ENCODE measurements around the gene PLXDC1. TPM values are rescaled to one million over a fixed set of nuclear protein-coding genes. Genes with fewer than 3 reads are reported as not detected.

Gene PLXDC1
- total and polyA plus RNA-seq, 2 of the 13 experiments (the other 11 are each of a cell fraction or from before 2014, with no cell fraction given): not detected

- H3K9me3 ChIP-seq (ENCODE audit: low read length): no peaks in the 10 kb centered on the region
- no peaks in the 10 kb centered on the region for H4K20me1 ChIP-seq (ENCODE audit: insufficient read depth, low read length)
- no peak overlapping the region for H3K4me2 ChIP-seq (ENCODE audit: low read depth, low read length)
- FAIRE-seq: no peak
- WGBS (ENCODE audit: low lambda C conversion rate): 15% methylated on average over 7 of the region's 7 CpGs
- peaks cover 1 to 29% of the 10 kb centered on the region in 2 experiments; a peak in 4 of 5 replicates for H3K27me3 ChIP-seq (ENCODE audit: control insufficient read depth in 1 of 2, insufficient read depth in 2 of 2, low read length in 2 of 2)
- BruUV-seq (replicated peaks): no TSS peak
- intact Hi-C loops (cut with micrococcal nuclease; ENCODE audit: unreplicated experiment) (no loop called here), in situ Hi-C loops (cut with HindIII; ENCODE audit: extremely low pct_ligation_motif_present, low pct_unique_long_range_greater_than_20kb) (no loop called here)
- no peak for TF ChIP-seq SRY (CRISPR knock-in tag; IDR thresholded peaks at IDR 0.05)
- TF ChIP-seq MAFF (IDR thresholded peaks at IDR 0.05; ENCODE audit: low read depth, low read length): peak; percentile 96
- TF ChIP-seq MAFG (CRISPR knock-in tag; IDR thresholded peaks at IDR 0.05): peak; percentile 82
- TF ChIP-seq MAFK (conservative IDR thresholded peaks at IDR 0.05 in 1 of 2, IDR thresholded peaks at IDR 0.05 in 1 of 2; ENCODE audit: low read length in 2 of 2): peak; percentile 96
- H3K27ac ChIP-seq (ENCODE audit: extremely low read length, insufficient read depth, low read length): no peak overlapping the region
- no peak overlapping the region for H3K9ac ChIP-seq (ENCODE audit: insufficient read depth, low read depth, low read length)
- H3K36me3 ChIP-seq (replicated peaks in 1 of 2; ENCODE audit: control insufficient read depth in 1 of 2, insufficient read depth in 2 of 2, low read length in 2 of 2): no peaks in the 10 kb centered on the region
- H2AFZ ChIP-seq (ENCODE audit: low read length): no peak overlapping the region
- ChIA-PET CTCF (ENCODE audit: low intra/inter-chr PET ratio, low total read pairs) (no interaction called here), POLR2A (no interaction called here)
- no peak for DNase-seq (ENCODE audit: low spot score)
- no peak overlapping the region for H3K4me3 ChIP-seq (replicated peaks in 1 of 3; ENCODE audit: insufficient read depth in 1 of 3, low read depth in 2 of 3, low read length in 3 of 3)
- no peaks in the 10 kb centered on the region for H3K79me2 ChIP-seq (ENCODE audit: insufficient read depth, low read length)
- peak; percentile 28; the same call in 1 of the 3 replicates for ATAC-seq
- no peaks in the 10 kb centered on the region for H3K4me1 ChIP-seq (ENCODE audit: insufficient read depth, low read length)
Measured at GRCh38 chr17:39132192-39132610, 19.2 kb downstream of the PLXDC1 start.

GRCh38 chr17:39131616-39132015 lies 19.8 kb downstream of the PLXDC1 start:
- Histone ChIP-seq H3K9ac (ENCODE audit: insufficient read depth, low read depth, low read length) (no peak overlapping the region), H3K36me3 (replicated peaks in 1 of 2; ENCODE audit: control insufficient read depth in 1 of 2, insufficient read depth in 2 of 2, low read length in 2 of 2) (no peaks in the 10 kb centered on the region), H3K4me3 (replicated peaks in 1 of 3; ENCODE audit: insufficient read depth in 1 of 3, low read depth in 2 of 3, low read length in 3 of 3) (no peak overlapping the region), H3K27me3 (ENCODE audit: control insufficient read depth in 1 of 2, insufficient read depth in 2 of 2, low read length in 2 of 2) (peaks cover 1 to 30% of the 10 kb centered on the region in 2 experiments; a peak in 4 of 5 replicates), H3K4me1 (ENCODE audit: insufficient read depth, low read length) (no peaks in the 10 kb centered on the region), H2AFZ (ENCODE audit: low read length) (no peak overlapping the region), H3K9me3 (ENCODE audit: low read length) (no peaks in the 10 kb centered on the region), H3K79me2 (ENCODE audit: insufficient read depth, low read length) (no peaks in the 10 kb centered on the region), H3K27ac (ENCODE audit: extremely low read length, insufficient read depth, low read length) (no peak overlapping the region), H3K4me2 (ENCODE audit: low read depth, low read length) (no peak overlapping the region), H4K20me1 (ENCODE audit: insufficient read depth, low read length) (no peaks in the 10 kb centered on the region)
- no peak for FAIRE-seq
- ATAC-seq: no peak
- POLR2A ChIA-PET: no interaction called here
- DNase-seq (ENCODE audit: low spot score): no peak
- CTCF ChIA-PET (ENCODE audit: low intra/inter-chr PET ratio, low total read pairs): no interaction called here
- 32% methylated on average over 6 of the region's 6 CpGs for WGBS (ENCODE audit: low lambda C conversion rate)
- no TSS peak for BruUV-seq (replicated peaks)
- intact Hi-C loops (cut with micrococcal nuclease; ENCODE audit: unreplicated experiment): no loop called here
- in situ Hi-C loops (cut with HindIII; ENCODE audit: extremely low pct_ligation_motif_present, low pct_unique_long_range_greater_than_20kb): no loop called here
- TF ChIP-seq NR2F2 (IDR thresholded peaks at IDR 0.05; ENCODE audit: borderline replicate concordance, low read depth) (no peak), NR2F1 (CRISPR knock-in tag; IDR thresholded peaks at IDR 0.05) (no peak), SRY (CRISPR knock-in tag; IDR thresholded peaks at IDR 0.05) (no peak), ZNF710 (CRISPR knock-in tag; IDR thresholded peaks at IDR 0.05; ENCODE audit: borderline replicate concordance) (no peak), ZNF619 (CRISPR knock-in tag; IDR thresholded peaks at IDR 0.05) (no peak), RNF219 (CRISPR knock-in tag; IDR thresholded peaks at IDR 0.05) (no peak)
